Loucy (cell line): ENCODE results near the gene SDK1.

Source experiments
- H2AFZ ChIP-seq: fragments of 200-600 bp; sonication (generic); 2 replicates; pipeline ENCODE4 v1.6.0; 2016; ENCODE audit warnings: antibody characterized with exemption, mild to moderate bottlenecking, low read length, moderate library complexity
- H3F3A ChIP-seq: fragments of 200-600 bp; 2 replicates; pipeline ENCODE4 v1.6.0; 2016; ENCODE audit warnings: antibody characterized with exemption, low read depth, mild to moderate bottlenecking
- H3K27me3 ChIP-seq: fragments of 200-600 bp; sonication (generic); 2 replicates; pipeline ENCODE4 v1.6.1; 2014; ENCODE audit warnings: low read length, mild to moderate bottlenecking; ENCODE audit not compliant: insufficient read depth, poor library complexity, severe bottlenecking
- H3K36me3 ChIP-seq: fragments of 200-600 bp; sonication (generic); 2 replicates; pipeline ENCODE4 v1.6.1; 2016; ENCODE audit warnings: low read length; ENCODE audit not compliant: insufficient read depth
- H3K4me1 ChIP-seq: fragments of 200-600 bp; sonication (generic); 2 replicates; pipeline ENCODE4 v1.5.1; 2014; ENCODE audit warnings: low read length, mild to moderate bottlenecking; ENCODE audit not compliant: insufficient read depth, poor library complexity, severe bottlenecking
- H3K4me2 ChIP-seq: fragments of 200-600 bp; sonication (generic); 2 replicates; pipeline ENCODE4 v1.6.0; 2014; ENCODE audit warnings: antibody characterized with exemption, low read length, low read depth, mild to moderate bottlenecking; ENCODE audit not compliant: poor library complexity, severe bottlenecking
- H3K4me3 ChIP-seq: fragments of 200-600 bp; sonication (generic); 2 replicates; pipeline ENCODE4 v1.5.1; 2014; ENCODE audit warnings: low read length, mild to moderate bottlenecking, mixed read lengths; ENCODE audit not compliant: poor library complexity, severe bottlenecking
- H3K79me2 ChIP-seq: fragments of 200-600 bp; sonication (generic); 2 replicates; pipeline ENCODE4 v1.6.1; 2014; ENCODE audit warnings: low read length; ENCODE audit not compliant: insufficient read depth
- H3K9ac ChIP-seq: fragments of 200-600 bp; sonication (generic); 2 replicates; pipeline ENCODE4 v1.6.0; 2014; ENCODE audit warnings: mild to moderate bottlenecking, low read depth, low read length, moderate library complexity; ENCODE audit not compliant: poor library complexity, severe bottlenecking
- H3K9me2 ChIP-seq: fragments of 200-600 bp; sonication (generic); replicated peaks from 2 replicates; pipeline ENCODE4 v1.6.1; 2016; ENCODE audit warnings: low read depth, low read length, mixed read lengths
- H3K9me3 ChIP-seq: fragments of 200-600 bp; sonication (generic); 2 replicates; pipeline ENCODE4 v1.6.1; 2014; ENCODE audit warnings: mild to moderate bottlenecking, antibody characterized with exemption, low read length, low read depth; ENCODE audit not compliant: insufficient read depth
- H4K20me1 ChIP-seq: fragments of 200-600 bp; sonication (generic); 2 replicates; pipeline ENCODE4 v1.6.0; 2014; ENCODE audit warnings: antibody characterized with exemption, low read length, mild to moderate bottlenecking; ENCODE audit not compliant: insufficient read depth, poor library complexity, severe bottlenecking
- CTCF ChIP-seq: fragments of 200-600 bp; sonication (generic); conservative IDR thresholded peaks from 2 replicates; pipeline ENCODE4 v1.5.1; 2014; ENCODE audit warnings: mild to moderate bottlenecking, antibody characterized with exemption, low read length
- EZH2phosphoT487 ChIP-seq: fragments of 200-600 bp; IDR thresholded peaks from 2 replicates; pipeline ENCODE4 v1.6.1; 2018; ENCODE audit warnings: antibody characterized with exemption, mild to moderate bottlenecking, moderate library complexity, borderline replicate concordance

Gene SDK1

DNA sequence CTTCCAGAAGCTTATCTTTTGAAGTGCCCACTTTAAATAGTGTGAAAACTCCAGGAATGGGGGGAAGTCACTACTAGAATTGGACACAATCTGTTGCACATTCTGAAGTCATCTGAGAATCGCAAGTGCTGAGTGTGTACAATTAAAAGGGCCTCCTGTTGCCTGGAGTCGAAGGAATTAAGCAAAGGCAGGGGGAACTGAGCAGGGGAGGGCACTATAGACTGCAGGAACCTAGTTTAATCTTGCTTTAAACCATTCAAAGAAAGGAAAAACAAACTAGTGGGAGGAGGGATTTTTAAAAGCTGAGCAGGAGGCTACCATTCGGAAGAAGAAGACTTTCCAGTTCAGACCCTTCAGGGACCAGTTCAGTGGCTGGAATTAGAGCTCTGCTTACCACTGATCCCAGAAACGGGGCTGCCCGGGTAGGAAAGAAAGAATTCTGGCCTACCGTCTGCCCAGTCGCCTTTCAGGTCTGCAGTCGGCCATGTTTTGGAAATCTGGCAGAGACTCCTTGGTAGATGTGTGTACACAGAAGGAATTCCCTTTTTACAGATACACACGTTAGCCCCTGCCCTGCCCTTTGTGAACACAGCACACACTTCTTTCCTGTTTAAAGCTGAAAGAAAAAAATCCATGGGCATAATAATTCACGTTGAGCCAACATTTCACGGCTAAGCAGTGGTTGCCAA lies 770.5 kb downstream of the SDK1 start:
- H3K9me3 ChIP-seq: peaks cover 3% of the 10 kb centered on the region; the same call in 1 of the 2 replicates
- H3K9ac ChIP-seq: no peak overlapping the region
- H3K4me2 ChIP-seq: no peak overlapping the region
- no peaks in the 10 kb centered on the region for H3F3A ChIP-seq
- no peaks in the 10 kb centered on the region for H3K27me3 ChIP-seq
- no peak overlapping the region for H3K4me3 ChIP-seq
- H2AFZ ChIP-seq: no peak overlapping the region
- no peaks in the 10 kb centered on the region for H3K4me1 ChIP-seq
- no peaks in the 10 kb centered on the region for H3K36me3 ChIP-seq
- H4K20me1 ChIP-seq: no peaks in the 10 kb centered on the region
- no peaks in the 10 kb centered on the region for H3K79me2 ChIP-seq
- no peaks in the 10 kb centered on the region for H3K9me2 ChIP-seq
- TF ChIP-seq EZH2phosphoT487 (no peak), CTCF (no peak)

- Histone ChIP-seq H3K79me2 (no peaks in the 10 kb centered on the region), H3F3A (no peaks in the 10 kb centered on the region), H3K9me2 (no peaks in the 10 kb centered on the region), H3K36me3 (no peaks in the 10 kb centered on the region), H4K20me1 (no peaks in the 10 kb centered on the region), H3K9ac (no peak overlapping the region), H3K4me3 (no peak overlapping the region), H3K9me3 (peaks cover 3% of the 10 kb centered on the region; the same call in 1 of the 2 replicates), H3K4me1 (no peaks in the 10 kb centered on the region), H2AFZ (no peak overlapping the region), H3K27me3 (no peaks in the 10 kb centered on the region), H3K4me2 (no peak overlapping the region)
- no peak for TF ChIP-seq EZH2phosphoT487
- no peak for TF ChIP-seq CTCF
Measured at GRCh38 chr7:4072161-4072925, 771.3 kb downstream of the SDK1 start.

- Histone ChIP-seq H3K4me3 (no peak overlapping the region), H3K9ac (no peak overlapping the region), H3K9me3 (peaks cover 3% of the 10 kb centered on the region; the same call in 1 of the 2 replicates), H3K4me1 (no peaks in the 10 kb centered on the region), H2AFZ (no peak overlapping the region), H3K36me3 (no peaks in the 10 kb centered on the region), H3K9me2 (no peaks in the 10 kb centered on the region), H3F3A (no peaks in the 10 kb centered on the region), H4K20me1 (no peaks in the 10 kb centered on the region), H3K79me2 (no peaks in the 10 kb centered on the region), H3K27me3 (no peaks in the 10 kb centered on the region), H3K4me2 (no peak overlapping the region)
- TF ChIP-seq CTCF (no peak), EZH2phosphoT487 (no peak)
Measured at GRCh38 chr7:4073052-4073451, 772.0 kb downstream of the SDK1 start.
